Muscle layer of duodenum (tissue), 2 donors: ENCODE data around the gene UBAP1L.
"Not testable (repeated sequence)": the region's sequence is repeated elsewhere in the genome, so short reads cannot be mapped to it uniquely, and the experiment has no call there.

Source experiments
- H3K27ac ChIP-seq: one replicate; pipeline ENCODE4 v1.7.0; 2013; ENCODE audit warnings: mild to moderate bottlenecking, low read length
- H3K27me3 ChIP-seq: one replicate; pipeline ENCODE4 v1.7.0; 2013; ENCODE audit warnings: low read depth, mild to moderate bottlenecking, control low read depth, low read length
- H3K36me3 ChIP-seq, 2 donors: one replicate each; pipeline ENCODE4 v1.7.0; 2013; ENCODE audit warnings: low read length in 2 of 2, control low read depth in 1 of 2, mild to moderate bottlenecking in 1 of 2; ENCODE audit not compliant: insufficient read depth in 2 of 2, control insufficient read depth in 1 of 2
- H3K4me1 ChIP-seq, 2 donors: one replicate each; pipeline ENCODE4 v1.7.0; 2013; ENCODE audit warnings: low read length in 2 of 2, mild to moderate bottlenecking in 2 of 2, control low read depth in 1 of 2, moderate library complexity in 1 of 2; ENCODE audit not compliant: insufficient read depth in 2 of 2, control insufficient read depth in 1 of 2
- H3K4me3 ChIP-seq, 2 donors: one replicate each; pipeline ENCODE4 v1.7.0; 2013; ENCODE audit warnings: low read length in 2 of 2, low read depth in 1 of 2, mild to moderate bottlenecking in 1 of 2
- H3K9me3 ChIP-seq, 2 donors: one replicate each; pipeline ENCODE4 v1.7.0; 2013; ENCODE audit warnings: low read length in 2 of 2, control low read depth in 1 of 2, mild to moderate bottlenecking in 1 of 2; ENCODE audit not compliant: control insufficient read depth in 1 of 2
- donor health status: healthy.

The UBAP1L gene

GRCh38 chr15:65115086-65115485, at the start of gene UBAP1L:
UBAP1L (minus strand) TSS chr15:65115200; CDS start chr15:65106215, 8,985 bp downstream.
- Histone ChIP-seq H3K4me3 (no peak within 1 kb of the TSS), H3K4me1 (no peaks in the 10 kb centered on the region), H3K27me3 (no peaks in the 10 kb centered on the region), H3K9me3 (no peaks in the 10 kb centered on the region), H3K36me3 (peaks cover 56 to 64% of the 10 kb centered on the region in 2 donors), H3K27ac (no peak within 1 kb of the TSS)

GRCh38 chr15:65164139-65164538, 49.1 kb upstream of the UBAP1L start:
- no peak overlapping the region for H3K4me3 ChIP-seq
- H3K27me3 ChIP-seq = no peaks in the 10 kb centered on the region
- H3K27ac ChIP-seq = no peak overlapping the region
- H3K9me3 ChIP-seq = no peaks in the 10 kb centered on the region
- no peaks in the 10 kb centered on the region for H3K4me1 ChIP-seq
- H3K36me3 ChIP-seq = peaks cover 8 to 19% of the 10 kb centered on the region in 2 donors

GRCh38 chr15:65163041-65163440, 48.0 kb upstream of the UBAP1L start:
- Histone ChIP-seq H3K4me1 (no peaks in the 10 kb centered on the region), H3K36me3 (peaks cover 14 to 30% of the 10 kb centered on the region in 2 donors), H3K27me3 (no peaks in the 10 kb centered on the region), H3K9me3 (no peaks in the 10 kb centered on the region), H3K4me3 (no peak overlapping the region), H3K27ac (no peak overlapping the region)

- Histone ChIP-seq H3K4me3 (no peak overlapping the region), H3K27ac (no peak overlapping the region), H3K27me3 (no peaks in the 10 kb centered on the region), H3K36me3 (peaks cover 55 to 58% of the 10 kb centered on the region in 2 donors), H3K9me3 (no peaks in the 10 kb centered on the region), H3K4me1 (no peaks in the 10 kb centered on the region)
Measured at GRCh38 chr15:65156692-65157091, 41.7 kb upstream of the UBAP1L start.

- no peak overlapping the region for H3K27ac ChIP-seq
- no peak overlapping the region for H3K4me3 ChIP-seq
- no peaks in the 10 kb centered on the region for H3K9me3 ChIP-seq
- no peaks in the 10 kb centered on the region for H3K4me1 ChIP-seq
- H3K27me3 ChIP-seq = no peaks in the 10 kb centered on the region
- H3K36me3 ChIP-seq = peaks cover 56 to 71% of the 10 kb centered on the region in 2 donors
Measured at GRCh38 chr15:65154720-65155119, 39.7 kb upstream of the UBAP1L start.

GRCh38 chr15:65147902-65148301, 32.9 kb upstream of the UBAP1L start:
- Histone ChIP-seq H3K27ac (no peak overlapping the region), H3K4me3 (no peak overlapping the region), H3K4me1 (no peaks in the 10 kb centered on the region), H3K27me3 (no peaks in the 10 kb centered on the region), H3K9me3 (no peaks in the 10 kb centered on the region), H3K36me3 (peaks cover 19 to 33% of the 10 kb centered on the region in 2 donors)

- Histone ChIP-seq H3K27me3 (no peaks in the 10 kb centered on the region), H3K36me3 (peaks cover 19 to 30% of the 10 kb centered on the region in 2 donors), H3K9me3 (no peaks in the 10 kb centered on the region), H3K4me3 (no peak overlapping the region), H3K4me1 (no peaks in the 10 kb centered on the region), H3K27ac (no peak overlapping the region)
Measured at GRCh38 chr15:65146438-65146837, 31.4 kb upstream of the UBAP1L start.

GRCh38 chr15:65138631-65139030, 23.6 kb upstream of the UBAP1L start:
- not testable (repeated sequence) for H3K27me3 ChIP-seq, H3K4me3 ChIP-seq, H3K9me3 ChIP-seq, H3K4me1 ChIP-seq, H3K36me3 ChIP-seq, H3K27ac ChIP-seq

GRCh38 chr15:65137893-65138292, 22.9 kb upstream of the UBAP1L start:
- H3K27ac ChIP-seq, H3K4me1 ChIP-seq, H3K27me3 ChIP-seq: not testable (repeated sequence)

GRCh38 chr15:65137089-65137488, 22.1 kb upstream of the UBAP1L start:
- H3K27ac ChIP-seq, H3K27me3 ChIP-seq, H3K9me3 ChIP-seq, H3K36me3 ChIP-seq, H3K4me3 ChIP-seq: not testable (repeated sequence)
- H3K4me1 ChIP-seq = peaks cover 3 to 13% of the 10 kb centered on the region in 2 donors

More at GRCh38 chr15:65137893-65138292, 22.9 kb upstream of the UBAP1L start:
- not testable (repeated sequence) for H3K9me3 ChIP-seq, H3K4me3 ChIP-seq, H3K36me3 ChIP-seq

- Histone ChIP-seq H3K9me3 (no peaks in the 10 kb centered on the region), H3K4me3 (peak overlapping the region in 1 of 2 donors; percentile 87), H3K36me3 (peaks cover 0 to 6% of the 10 kb centered on the region in 2 donors), H3K27ac (no peak overlapping the region), H3K27me3 (no peaks in the 10 kb centered on the region), H3K4me1 (peaks cover 5 to 27% of the 10 kb centered on the region in 2 donors)
Measured at GRCh38 chr15:65134538-65134937, 19.5 kb upstream of the UBAP1L start.

- Histone ChIP-seq H3K27ac (peak within 1 kb of the TSS; percentile 91), H3K27me3 (no peaks in the 10 kb centered on the region), H3K36me3 (peaks cover 8 to 15% of the 10 kb centered on the region in 2 donors), H3K4me3 (peak within 1 kb of the TSS; percentile 87 to 98), H3K4me1 (peaks cover 5 to 27% of the 10 kb centered on the region in 2 donors), H3K9me3 (no peaks in the 10 kb centered on the region)
Measured at GRCh38 chr15:65133548-65134200, 18.7 kb upstream of the UBAP1L start, which contains the start of gene PDCD7. PDCD7 (minus strand) TSS chr15:65133808; CDS start chr15:65133781, 27 bp downstream.
